Loucy (cell line): ENCODE measurements around the gene MS4A6A.
"Not testable (repeated sequence)": the region's sequence is repeated elsewhere in the genome, so short reads cannot be mapped to it uniquely, and the experiment has no call there.

ENCODE experiments used
- H2AFZ ChIP-seq: fragments of 200-600 bp; sonication (generic); 2 replicates; pipeline ENCODE4 v1.6.0; 2016; ENCODE audit warnings: antibody characterized with exemption, mild to moderate bottlenecking, low read length, moderate library complexity
- H3F3A ChIP-seq: fragments of 200-600 bp; 2 replicates; pipeline ENCODE4 v1.6.0; 2016; ENCODE audit warnings: antibody characterized with exemption, low read depth, mild to moderate bottlenecking
- H3K27me3 ChIP-seq: fragments of 200-600 bp; sonication (generic); 2 replicates; pipeline ENCODE4 v1.6.1; 2014; ENCODE audit warnings: low read length, mild to moderate bottlenecking; ENCODE audit not compliant: insufficient read depth, poor library complexity, severe bottlenecking
- H3K36me3 ChIP-seq: fragments of 200-600 bp; sonication (generic); 2 replicates; pipeline ENCODE4 v1.6.1; 2016; ENCODE audit warnings: low read length; ENCODE audit not compliant: insufficient read depth
- H3K4me1 ChIP-seq: fragments of 200-600 bp; sonication (generic); 2 replicates; pipeline ENCODE4 v1.5.1; 2014; ENCODE audit warnings: low read length, mild to moderate bottlenecking; ENCODE audit not compliant: insufficient read depth, poor library complexity, severe bottlenecking
- H3K4me2 ChIP-seq: fragments of 200-600 bp; sonication (generic); 2 replicates; pipeline ENCODE4 v1.6.0; 2014; ENCODE audit warnings: antibody characterized with exemption, low read length, low read depth, mild to moderate bottlenecking; ENCODE audit not compliant: poor library complexity, severe bottlenecking
- H3K4me3 ChIP-seq: fragments of 200-600 bp; sonication (generic); 2 replicates; pipeline ENCODE4 v1.5.1; 2014; ENCODE audit warnings: low read length, mild to moderate bottlenecking, mixed read lengths; ENCODE audit not compliant: poor library complexity, severe bottlenecking
- H3K79me2 ChIP-seq: fragments of 200-600 bp; sonication (generic); 2 replicates; pipeline ENCODE4 v1.6.1; 2014; ENCODE audit warnings: low read length; ENCODE audit not compliant: insufficient read depth
- H3K9ac ChIP-seq: fragments of 200-600 bp; sonication (generic); 2 replicates; pipeline ENCODE4 v1.6.0; 2014; ENCODE audit warnings: mild to moderate bottlenecking, low read depth, low read length, moderate library complexity; ENCODE audit not compliant: poor library complexity, severe bottlenecking
- H3K9me2 ChIP-seq: fragments of 200-600 bp; sonication (generic); replicated peaks from 2 replicates; pipeline ENCODE4 v1.6.1; 2016; ENCODE audit warnings: low read depth, low read length, mixed read lengths
- H3K9me3 ChIP-seq: fragments of 200-600 bp; sonication (generic); 2 replicates; pipeline ENCODE4 v1.6.1; 2014; ENCODE audit warnings: mild to moderate bottlenecking, antibody characterized with exemption, low read length, low read depth; ENCODE audit not compliant: insufficient read depth
- H4K20me1 ChIP-seq: fragments of 200-600 bp; sonication (generic); 2 replicates; pipeline ENCODE4 v1.6.0; 2014; ENCODE audit warnings: antibody characterized with exemption, low read length, mild to moderate bottlenecking; ENCODE audit not compliant: insufficient read depth, poor library complexity, severe bottlenecking
- CTCF ChIP-seq: fragments of 200-600 bp; sonication (generic); conservative IDR thresholded peaks from 2 replicates; pipeline ENCODE4 v1.5.1; 2014; ENCODE audit warnings: mild to moderate bottlenecking, antibody characterized with exemption, low read length
- EZH2phosphoT487 ChIP-seq: fragments of 200-600 bp; IDR thresholded peaks from 2 replicates; pipeline ENCODE4 v1.6.1; 2018; ENCODE audit warnings: antibody characterized with exemption, mild to moderate bottlenecking, moderate library complexity, borderline replicate concordance

Gene MS4A6A

DNA sequence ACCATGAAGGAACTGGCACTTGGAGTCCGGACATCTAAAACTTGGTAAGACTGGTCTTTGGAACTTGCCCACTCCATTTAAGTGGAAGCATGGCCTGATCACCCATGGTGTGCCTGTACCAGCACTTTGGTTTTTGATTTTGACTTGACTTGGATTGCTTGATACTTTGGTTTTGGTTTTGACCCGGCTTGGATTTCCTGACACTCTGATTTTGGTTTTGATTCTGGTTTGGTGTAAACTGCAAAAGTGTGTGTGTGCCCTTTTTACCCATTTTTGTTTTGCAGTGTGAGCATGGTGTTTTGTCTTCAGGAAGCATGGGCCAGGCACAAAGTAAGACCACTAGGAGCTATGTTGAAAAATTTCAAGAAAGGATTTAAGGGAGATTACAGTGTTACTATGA, 3.2 kb upstream of the MS4A6A start:
- not testable (repeated sequence) for H3K79me2 ChIP-seq, H2AFZ ChIP-seq, H3K4me3 ChIP-seq, H3K4me2 ChIP-seq, H3K9me3 ChIP-seq, H3K4me1 ChIP-seq, H3F3A ChIP-seq, H3K27me3 ChIP-seq, H3K9ac ChIP-seq, H3K9me2 ChIP-seq, H3K36me3 ChIP-seq, H4K20me1 ChIP-seq

GRCh38 chr11:60185512-60185827, 2.6 kb upstream of the MS4A6A start:
- H2AFZ ChIP-seq, H3K9me3 ChIP-seq, H3K4me2 ChIP-seq, H3F3A ChIP-seq, H3K4me1 ChIP-seq, H3K79me2 ChIP-seq, H3K4me3 ChIP-seq, H3K36me3 ChIP-seq, H4K20me1 ChIP-seq, H3K9me2 ChIP-seq, H3K9ac ChIP-seq: not testable (repeated sequence)
- H3K27me3 ChIP-seq, result peaks cover 14% of the 10 kb centered on the region

- Histone ChIP-seq H3K9ac (no peak overlapping the region), H3K79me2 (no peaks in the 10 kb centered on the region), H3F3A (0 out of 2 replicates have a peak, but pooled peaks cover 3% of the 10 kb centered on the region), H3K27me3 (peaks cover 19% of the 10 kb centered on the region), H4K20me1 (no peaks in the 10 kb centered on the region), H3K36me3 (no peaks in the 10 kb centered on the region), H3K4me2 (no peak overlapping the region), H2AFZ (no peak overlapping the region), H3K9me3 (peaks cover 5% of the 10 kb centered on the region; the same call in 1 of the 2 replicates), H3K4me3 (no peak overlapping the region), H3K4me1 (peaks cover 10% of the 10 kb centered on the region), H3K9me2 (no peaks in the 10 kb centered on the region)
- TF ChIP-seq EZH2phosphoT487, result no peak
- no peak for TF ChIP-seq CTCF
Observed at GRCh38 chr11:60184824-60185511, 2.1 kb upstream of the MS4A6A start.

GRCh38 chr11:60183591-60184205, 815 bp upstream of the MS4A6A start:
- no peaks in the 10 kb centered on the region for H3K79me2 ChIP-seq
- H3K4me3 ChIP-seq, result no peak overlapping the region
- 0 out of 2 replicates have a peak, but pooled peaks cover 3% of the 10 kb centered on the region for H3F3A ChIP-seq
- H2AFZ ChIP-seq, result no peak overlapping the region
- peaks cover 5% of the 10 kb centered on the region for H3K4me1 ChIP-seq
- H3K27me3 ChIP-seq, result peaks cover 31% of the 10 kb centered on the region
- no peak overlapping the region for H3K9ac ChIP-seq
- peaks cover 5% of the 10 kb centered on the region; the same call in 1 of the 2 replicates for H3K9me3 ChIP-seq
- no peaks in the 10 kb centered on the region for H3K9me2 ChIP-seq
- no peaks in the 10 kb centered on the region for H3K36me3 ChIP-seq
- no peaks in the 10 kb centered on the region for H4K20me1 ChIP-seq
- H3K4me2 ChIP-seq, result no peak overlapping the region
- TF ChIP-seq EZH2phosphoT487 (no peak), CTCF (no peak)
